Natural killer cell (primary cell): ENCODE data around the gene KPTN. TPM values are rescaled to one million over a fixed set of nuclear protein-coding genes. Genes with fewer than 3 reads are reported as not detected.
A peak's percentile ranks its signal among the peaks of the same experiment; 100 is the strongest.

Source experiments
- ATAC-seq, 3 donors: fragments of 150-1000 bp in 2 of 3; fragments of 200-7000 bp in 1 of 3; cut with Tn5 transposase; 1 replicate in 1 of 3; 2 replicates in 2 of 3; pipeline ENCODE4 v1.10.0; 2021; ENCODE audit warnings: mild to moderate bottlenecking in 2 of 3, moderate library complexity in 2 of 3
- DNase-seq, 2 donors: peaks; one replicate each; pipeline versions ENCODE4 v3.0.0 to v3.0.0-alpha.2; 2013 to 2021; ENCODE audit warnings: mixed read lengths in 1 of 2
- H3K27ac ChIP-seq: one replicate; pipeline ENCODE4 v1.5.1; 2013; ENCODE audit warnings: mild to moderate bottlenecking, low read length
- H3K27me3 ChIP-seq: one replicate; pipeline ENCODE4 v1.6.1; 2013; ENCODE audit warnings: low read length; ENCODE audit not compliant: control insufficient read depth, insufficient read depth
- H3K36me3 ChIP-seq: one replicate; pipeline ENCODE4 v1.6.1; 2013; ENCODE audit warnings: low read length; ENCODE audit not compliant: control insufficient read depth, insufficient read depth
- H3K4me1 ChIP-seq: one replicate; pipeline ENCODE4 v1.6.1; 2013; ENCODE audit warnings: low read length; ENCODE audit not compliant: control insufficient read depth, insufficient read depth
- H3K4me3 ChIP-seq: one replicate; pipeline ENCODE4 v1.5.1; 2013; ENCODE audit warnings: low read length
- H3K9me3 ChIP-seq: one replicate; pipeline ENCODE4 v1.6.1; 2013; ENCODE audit warnings: low read length; ENCODE audit not compliant: control insufficient read depth, insufficient read depth
- H3K27ac Mint-ChIP-seq, 2 donors: one replicate each; pipeline ENCODE4 v1.8.0; 2022; ENCODE audit warnings: mild to moderate bottlenecking in 2 of 2, mixed read lengths in 2 of 2, moderate library complexity in 1 of 2
- H3K27me3 Mint-ChIP-seq, 2 donors: one replicate each; pipeline ENCODE4 v1.8.0; 2022; ENCODE audit warnings: low read depth in 2 of 2, mixed read lengths in 2 of 2
- H3K36me3 Mint-ChIP-seq: one replicate; pipeline ENCODE4 v1.8.0; 2022; ENCODE audit warnings: mixed read lengths
- H3K4me1 Mint-ChIP-seq, 2 donors: one replicate each; pipeline ENCODE4 v1.8.0; 2022; ENCODE audit warnings: mixed read lengths in 2 of 2
- H3K4me3 Mint-ChIP-seq: one replicate; pipeline ENCODE4 v1.8.0; 2022; ENCODE audit warnings: mild to moderate bottlenecking, moderate library complexity, mixed read lengths
- H3K9me3 Mint-ChIP-seq, 2 donors: one replicate each; pipeline ENCODE4 v1.8.0; 2022; ENCODE audit warnings: mixed read lengths in 2 of 2
- WGBS: methylation state at CpG from one replicate; pipeline ENCODE4 v1.1.7; 2013; ENCODE audit warnings: missing lambda C conversion rate; ENCODE audit not compliant: insufficient coverage; 5-methylcytosine and 5-hydroxymethylcytosine counted together
- intact Hi-C: fragments of 100-400 bp; cut with micrococcal nuclease; formaldehyde crosslinking; loops from one replicate; pipeline ENCODE4 v1.14.2; 2022
- total RNA-seq, 4 donors: library from RNA; stranded (reverse); fragments of 120-200 nt in 1 of 4; gene quantifications; one replicate each; pipeline versions ENCODE4 v1.2.3 to v1.2.4, GENCODE V29; 2013 to 2022
- TF ChIP-seq, protein P1 (sequence below): fragments of 200-600 bp; IDR thresholded peaks from one replicate; pipeline ENCODE4 v1.8.0; 2022; ENCODE audit warnings: antibody characterized with exemption

Gene KPTN
- total RNA-seq, 3 donors from 2014 or later (not counting 1 experiment from before 2014, with no cell fraction given) = 3.0 to 4.2 (median 3.6) TPM

- no peak for ATAC-seq
- no peak for DNase-seq
- WGBS = 20% methylated on average over 1 of the region's 4 CpGs
- no peaks in the 10 kb centered on the region for H3K9me3 ChIP-seq
- H3K27ac Mint-ChIP-seq = peak overlapping the region in 1 of 2 donors; percentile 55
- TF ChIP-seq, protein P1, sequence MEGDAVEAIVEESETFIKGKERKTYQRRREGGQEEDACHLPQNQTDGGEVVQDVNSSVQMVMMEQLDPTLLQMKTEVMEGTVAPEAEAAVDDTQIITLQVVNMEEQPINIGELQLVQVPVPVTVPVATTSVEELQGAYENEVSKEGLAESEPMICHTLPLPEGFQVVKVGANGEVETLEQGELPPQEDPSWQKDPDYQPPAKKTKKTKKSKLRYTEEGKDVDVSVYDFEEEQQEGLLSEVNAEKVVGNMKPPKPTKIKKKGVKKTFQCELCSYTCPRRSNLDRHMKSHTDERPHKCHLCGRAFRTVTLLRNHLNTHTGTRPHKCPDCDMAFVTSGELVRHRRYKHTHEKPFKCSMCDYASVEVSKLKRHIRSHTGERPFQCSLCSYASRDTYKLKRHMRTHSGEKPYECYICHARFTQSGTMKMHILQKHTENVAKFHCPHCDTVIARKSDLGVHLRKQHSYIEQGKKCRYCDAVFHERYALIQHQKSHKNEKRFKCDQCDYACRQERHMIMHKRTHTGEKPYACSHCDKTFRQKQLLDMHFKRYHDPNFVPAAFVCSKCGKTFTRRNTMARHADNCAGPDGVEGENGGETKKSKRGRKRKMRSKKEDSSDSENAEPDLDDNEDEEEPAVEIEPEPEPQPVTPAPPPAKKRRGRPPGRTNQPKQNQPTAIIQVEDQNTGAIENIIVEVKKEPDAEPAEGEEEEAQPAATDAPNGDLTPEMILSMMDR = no peak
- peaks cover 39% of the 10 kb centered on the region for H3K4me1 ChIP-seq
- intact Hi-C loops = no loop called here
- no peak overlapping the region for H3K4me3 ChIP-seq
- H3K27me3 Mint-ChIP-seq = peaks cover 70 to 82% of the 10 kb centered on the region in 2 donors
- no peaks in the 10 kb centered on the region for H3K9me3 Mint-ChIP-seq
- H3K4me1 Mint-ChIP-seq = peaks cover 41 to 52% of the 10 kb centered on the region in 2 donors
- H3K36me3 ChIP-seq = no peaks in the 10 kb centered on the region
- no peaks in the 10 kb centered on the region for H3K36me3 Mint-ChIP-seq
- no peak overlapping the region for H3K27ac ChIP-seq
- H3K4me3 Mint-ChIP-seq = peak overlapping the region; percentile 67
- H3K27me3 ChIP-seq = peaks cover 31% of the 10 kb centered on the region
Observed at GRCh38 chr19:47445527-47445926, 38.5 kb downstream of the KPTN start.

GRCh38 chr19:47444388-47444821 is 39.6 kb downstream of the KPTN start:
- Histone ChIP-seq H3K27me3 (peaks cover 31% of the 10 kb centered on the region), H3K9me3 (no peaks in the 10 kb centered on the region), H3K36me3 (no peaks in the 10 kb centered on the region), H3K4me1 (peaks cover 39% of the 10 kb centered on the region), H3K27ac (no peak overlapping the region), H3K4me3 (no peak overlapping the region)
- H3K27me3 Mint-ChIP-seq = peaks cover 70 to 71% of the 10 kb centered on the region in 2 donors
- no peaks in the 10 kb centered on the region for H3K9me3 Mint-ChIP-seq
- DNase-seq = peak in 1 of 2 donors; percentile 72
- H3K27ac Mint-ChIP-seq = no peak overlapping the region
- intact Hi-C loops = no loop called here
- H3K36me3 Mint-ChIP-seq = no peaks in the 10 kb centered on the region
- 16% methylated on average over 22 of the region's 22 CpGs for WGBS
- peak overlapping the region; percentile 57 for H3K4me3 Mint-ChIP-seq
- H3K4me1 Mint-ChIP-seq = peaks cover 41 to 52% of the 10 kb centered on the region in 2 donors
- ATAC-seq = no peak
- TF ChIP-seq, protein P1 = no peak

DNA sequence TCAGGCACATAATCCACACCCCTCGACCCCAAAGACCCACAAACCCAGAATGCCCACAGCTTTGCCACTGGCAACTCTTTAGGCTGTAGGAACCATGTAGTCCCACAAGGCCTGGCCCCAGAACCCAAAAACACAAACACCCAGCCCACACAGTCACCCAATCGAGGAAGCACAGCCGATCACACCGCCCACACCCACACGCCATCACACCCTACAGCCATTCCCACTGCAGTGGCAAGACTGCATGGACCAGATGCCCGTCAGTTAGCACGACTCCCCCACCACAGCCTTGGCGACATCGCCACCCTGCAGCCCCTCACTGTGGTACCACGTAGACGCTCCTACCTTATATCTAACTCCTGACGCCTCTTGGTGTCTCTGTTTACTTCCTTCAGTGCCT is 40.7 kb downstream of the KPTN start:
- Mint-ChIP-seq H3K4me1 (peaks cover 41 to 52% of the 10 kb centered on the region in 2 donors), H3K27ac (no peak overlapping the region), H3K36me3 (no peaks in the 10 kb centered on the region), H3K27me3 (peaks cover 67 to 71% of the 10 kb centered on the region in 2 donors), H3K9me3 (no peaks in the 10 kb centered on the region), H3K4me3 (peak overlapping the region; percentile 4)
- Histone ChIP-seq H3K9me3 (no peaks in the 10 kb centered on the region), H3K4me1 (peaks cover 39% of the 10 kb centered on the region), H3K36me3 (no peaks in the 10 kb centered on the region), H3K4me3 (no peak overlapping the region), H3K27ac (no peak overlapping the region), H3K27me3 (peaks cover 29% of the 10 kb centered on the region)
- DNase-seq (no peak), ATAC-seq (no peak)
- TF ChIP-seq, protein P1 = no peak
- WGBS = 48% methylated on average over 12 of the region's 12 CpGs
- intact Hi-C loops = no loop called here

DNA sequence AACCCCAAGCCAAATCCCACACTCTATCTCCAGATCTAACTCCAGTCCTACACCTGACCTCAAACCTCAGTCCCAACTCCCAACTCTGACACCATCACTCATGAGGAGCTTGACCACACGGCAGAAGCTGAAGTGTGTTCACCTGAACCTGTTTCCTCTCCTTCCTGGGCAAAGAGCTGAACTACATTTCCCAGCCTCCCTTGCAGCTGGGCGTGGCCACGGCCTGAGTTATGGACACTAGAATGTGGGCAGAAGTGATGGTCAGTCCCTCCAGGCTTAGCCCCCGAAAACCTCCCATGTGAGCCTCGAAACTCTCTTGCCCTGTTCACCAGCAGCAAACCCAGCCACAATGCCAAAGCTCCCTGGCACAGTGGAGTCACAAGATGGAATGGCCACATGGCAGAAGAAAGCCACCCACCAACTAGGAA is 45.2 kb downstream of the KPTN start:
- ATAC-seq = no peak
- H3K4me3 Mint-ChIP-seq = no peak overlapping the region
- Histone ChIP-seq H3K27me3 (peaks cover 12% of the 10 kb centered on the region), H3K9me3 (no peaks in the 10 kb centered on the region), H3K4me3 (no peak overlapping the region), H3K36me3 (no peaks in the 10 kb centered on the region), H3K4me1 (peaks cover 8% of the 10 kb centered on the region), H3K27ac (no peak overlapping the region)
- no peak overlapping the region for H3K27ac Mint-ChIP-seq
- no peaks in the 10 kb centered on the region for H3K36me3 Mint-ChIP-seq
- H3K4me1 Mint-ChIP-seq = peaks cover 23 to 24% of the 10 kb centered on the region in 2 donors
- TF ChIP-seq, protein P1 = no peak
- H3K27me3 Mint-ChIP-seq = peaks cover 58 to 63% of the 10 kb centered on the region in 2 donors
- H3K9me3 Mint-ChIP-seq = no peaks in the 10 kb centered on the region
- intact Hi-C loops = loop anchor here (5.0 kb wide), 1 partner anchor 78 kb away; the partner anchor contains the start of gene NAPA
- DNase-seq = no peak
- WGBS = 26% methylated on average over 5 of the region's 5 CpGs
